ENCODE measurements around the gene TIGD6.

TIGD6 gene

GRCh38 chr5:149999359-149999758, 1.1 kb downstream of the TIGD6 start:
- H3K4me3 ChIP-seq (ENCODE audit: low read depth, low read length): peak overlapping the region; percentile 88
- in situ Hi-C loops (cut with HindIII; ENCODE audit: low sequenced_read_pairs): loop anchor here (25.0 kb wide), 1 partner anchor 362 kb away; no protein-coding TSS in a partner anchor
- no peak for DNase-seq (ENCODE audit: low read depth)
- no peak for TF ChIP-seq CTCF (IDR thresholded peaks at IDR 0.05; ENCODE audit: low read depth, low read length, missing control alignments)

- in situ Hi-C loops (cut with HindIII; ENCODE audit: low sequenced_read_pairs): loop anchor here (25.0 kb wide), 1 partner anchor 361 kb away; no protein-coding TSS in a partner anchor
- DNase-seq (ENCODE audit: low read depth): no peak
- TF ChIP-seq CTCF (IDR thresholded peaks at IDR 0.05; ENCODE audit: low read depth, low read length, missing control alignments): no peak
- H3K4me3 ChIP-seq (ENCODE audit: low read depth, low read length): no peak overlapping the region
Measured at GRCh38 chr5:149998281-149998680, 2.2 kb downstream of the TIGD6 start.

- in situ Hi-C loops (cut with HindIII; ENCODE audit: low sequenced_read_pairs): loop anchor here (25.0 kb wide), 1 partner anchor 359 kb away; no protein-coding TSS in a partner anchor
- TF ChIP-seq CTCF (IDR thresholded peaks at IDR 0.05; ENCODE audit: low read depth, low read length, missing control alignments): no peak
Measured at GRCh38 chr5:149996205-149996890, 4.1 kb downstream of the TIGD6 start.

GRCh38 chr5:149995385-149996204, 4.9 kb downstream of the TIGD6 start:
- H3K4me3 ChIP-seq (ENCODE audit: low read depth, low read length): no peak overlapping the region
- TF ChIP-seq CTCF (IDR thresholded peaks at IDR 0.05; ENCODE audit: low read depth, low read length, missing control alignments): no peak
- DNase-seq (ENCODE audit: low read depth): no peak
- in situ Hi-C loops (cut with HindIII; ENCODE audit: low sequenced_read_pairs): loop anchor here (25.0 kb wide), 1 partner anchor 358 kb away; no protein-coding TSS in a partner anchor

More at GRCh38 chr5:149996205-149996890, 4.1 kb downstream of the TIGD6 start:
- no peak overlapping the region for H3K4me3 ChIP-seq (ENCODE audit: low read depth, low read length)
- no peak for DNase-seq (ENCODE audit: low read depth)

GRCh38 chr5:149993471-149993870, 7.0 kb downstream of the TIGD6 start:
- no peak for DNase-seq (ENCODE audit: low read depth)
- in situ Hi-C loops (cut with HindIII; ENCODE audit: low sequenced_read_pairs): loop anchor here (25.0 kb wide), 1 partner anchor 356 kb away; no protein-coding TSS in a partner anchor
- no peak for TF ChIP-seq CTCF (IDR thresholded peaks at IDR 0.05; ENCODE audit: low read depth, low read length, missing control alignments)
- H3K4me3 ChIP-seq (ENCODE audit: low read depth, low read length): no peak overlapping the region

- peak; percentile 92 for TF ChIP-seq CTCF (IDR thresholded peaks at IDR 0.05; ENCODE audit: low read depth, low read length, missing control alignments)
- no peak overlapping the region for H3K4me3 ChIP-seq (ENCODE audit: low read depth, low read length)
- DNase-seq (ENCODE audit: low read depth): peak; percentile 71
- in situ Hi-C loops (cut with HindIII; ENCODE audit: low sequenced_read_pairs): loop anchor here (25.0 kb wide), 1 partner anchor 353 kb away; no protein-coding TSS in a partner anchor
Measured at GRCh38 chr5:149990518-149991376, 9.7 kb downstream of the TIGD6 start.
